RPMI7951 (cell line): ENCODE measurements around the gene PIK3R3. TPM values are rescaled to one million over a fixed set of nuclear protein-coding genes. Genes with fewer than 3 reads are reported as not detected.

ENCODE experiments used
- DNase-seq: peaks from one replicate; pipeline ENCODE4 v3.0.0-alpha.2; 2012; ENCODE audit warnings: low read depth
- total RNA-seq: library from RNA; depleted of rRNA; stranded (reverse); fragments of >200 nt; shearing (Covaris generic); gene quantifications from 2 replicates; pipeline ENCODE4 v1.2.3, GENCODE V29; 2014

Gene PIK3R3
- total RNA-seq, 1 experiment from 2014 or later = 10.5 TPM

DNA sequence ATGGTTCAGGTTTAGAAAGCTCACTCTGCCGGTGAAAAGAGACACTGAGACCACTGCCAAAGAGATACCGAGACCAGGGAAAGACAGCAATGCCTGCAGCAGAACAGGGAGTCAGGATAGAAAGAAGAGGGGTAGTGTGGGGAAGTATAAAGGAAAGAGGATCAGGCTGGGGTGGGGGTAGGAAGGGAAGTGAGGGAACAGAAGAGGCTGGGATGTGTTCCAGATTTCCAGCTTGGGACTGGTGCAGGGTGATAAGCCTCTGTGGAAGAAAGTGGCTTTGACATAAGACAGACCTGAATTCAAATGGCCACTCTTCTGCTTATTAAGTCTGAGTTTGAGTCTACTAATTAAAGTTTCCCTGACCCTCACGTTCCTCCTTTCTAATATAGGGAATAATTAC is 105.9 kb downstream of the PIK3R3 start:
- DNase-seq = no peak

DNA sequence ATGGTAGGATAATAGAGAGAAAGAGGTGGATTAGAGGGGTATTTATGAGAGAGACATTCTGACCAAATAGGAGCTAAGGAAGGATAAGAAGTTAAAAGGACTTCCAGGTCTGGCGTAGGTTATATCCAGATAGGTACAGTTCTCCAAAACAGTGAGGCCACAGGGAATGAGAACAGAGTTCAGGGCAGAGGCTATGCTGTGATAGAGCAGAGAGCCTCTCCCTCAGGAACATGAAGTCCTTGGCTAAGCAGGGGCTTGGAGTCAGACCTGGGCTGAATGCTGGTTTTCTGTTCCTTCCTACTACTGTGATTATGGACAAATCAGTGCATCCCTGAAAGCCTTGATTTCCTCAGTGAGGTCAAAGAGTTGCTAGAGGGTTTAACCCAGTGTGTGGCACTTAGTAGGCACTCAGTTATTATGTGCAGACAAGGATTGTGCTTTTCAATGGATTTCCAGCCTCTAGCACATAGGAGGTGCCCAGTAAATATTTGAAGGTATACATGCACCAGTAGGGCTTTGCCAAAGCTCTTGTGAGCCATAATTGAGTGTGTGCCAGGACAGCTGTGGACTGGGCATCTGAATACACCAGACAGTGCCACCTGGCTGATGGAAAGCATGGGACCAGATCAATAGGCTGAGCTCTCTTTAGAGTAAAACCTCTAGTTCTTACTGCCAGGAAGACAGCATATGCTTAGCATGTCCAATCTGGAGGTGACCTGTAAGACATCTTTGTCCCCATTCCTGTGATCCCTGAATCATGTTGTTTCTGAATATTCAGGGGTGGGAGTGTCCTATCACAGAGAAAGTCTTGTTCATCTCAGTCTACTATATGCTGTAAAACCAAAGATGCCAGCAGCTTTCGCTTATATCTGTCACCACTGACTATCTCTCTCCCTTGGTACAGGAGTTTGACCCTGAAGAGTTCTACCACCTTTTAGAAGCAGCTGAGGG is 111.1 kb downstream of the PIK3R3 start:
- DNase-seq = no peak

- no peak for DNase-seq
These were observed 112.4 kb downstream of the PIK3R3 start for GRCh38 chr1:46020010-46020409.

DNA sequence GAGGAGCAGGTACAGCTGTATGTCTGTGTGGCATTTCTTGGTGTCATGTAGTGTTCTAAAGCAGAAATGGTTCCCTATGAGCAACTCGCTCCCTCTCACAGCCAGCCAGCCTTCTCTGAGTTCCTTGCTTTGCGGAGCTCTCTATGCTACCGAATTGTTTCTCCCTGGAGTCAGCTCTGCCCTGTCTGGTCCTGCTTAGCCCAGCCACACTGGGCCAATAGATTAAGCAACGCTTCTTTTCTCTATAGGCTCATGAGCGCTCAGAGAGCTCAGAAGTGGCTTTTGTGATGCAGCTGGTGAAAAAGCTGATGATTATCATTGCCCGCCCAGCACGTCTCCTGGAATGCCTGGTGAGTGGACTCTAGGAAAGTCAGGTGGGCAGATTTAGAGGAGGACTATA is 113.1 kb downstream of the PIK3R3 start:
- DNase-seq = no peak

- no peak for DNase-seq
These were observed 114.4 kb downstream of the PIK3R3 start for GRCh38 chr1:46017876-46018503.

DNA sequence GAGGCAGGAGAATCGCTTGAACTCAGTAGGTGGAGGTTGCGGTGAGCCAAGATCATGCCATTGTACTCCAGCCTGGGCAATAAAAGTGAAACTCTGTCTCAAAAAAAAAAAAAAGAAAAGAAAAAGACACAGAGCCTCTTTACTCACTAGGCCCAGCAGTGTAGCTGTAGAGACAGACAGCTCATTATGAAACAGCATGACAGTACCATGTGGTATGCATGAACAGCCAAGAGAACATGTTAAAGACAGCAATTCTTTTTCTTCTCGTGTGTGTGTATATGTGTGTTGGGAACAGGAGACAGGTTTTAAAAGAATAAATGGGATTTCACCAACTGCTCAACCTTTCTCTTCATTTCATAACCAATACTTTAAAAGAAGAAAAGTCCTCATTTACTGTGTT is 118.8 kb downstream of the PIK3R3 start:
- DNase-seq = no peak

DNA sequence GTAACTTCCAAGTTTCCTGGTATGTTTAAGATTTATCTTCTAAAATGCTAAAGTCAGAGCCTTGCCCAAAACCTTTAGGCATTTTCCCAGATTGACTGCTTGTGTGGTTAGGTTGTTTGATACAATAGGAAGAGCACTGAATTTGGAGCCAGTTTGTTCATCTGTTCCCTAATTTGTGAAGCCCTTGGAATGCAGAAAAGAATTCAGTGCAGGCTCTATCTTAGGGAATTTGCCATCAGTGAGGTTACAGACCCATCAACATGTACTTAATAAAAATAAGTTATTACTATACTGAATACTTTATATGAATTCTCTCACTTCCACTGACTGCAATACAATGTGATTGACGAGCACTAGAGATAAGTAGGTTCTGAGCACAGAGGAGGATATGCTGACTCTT is 120.2 kb downstream of the PIK3R3 start:
- no peak for DNase-seq

DNA sequence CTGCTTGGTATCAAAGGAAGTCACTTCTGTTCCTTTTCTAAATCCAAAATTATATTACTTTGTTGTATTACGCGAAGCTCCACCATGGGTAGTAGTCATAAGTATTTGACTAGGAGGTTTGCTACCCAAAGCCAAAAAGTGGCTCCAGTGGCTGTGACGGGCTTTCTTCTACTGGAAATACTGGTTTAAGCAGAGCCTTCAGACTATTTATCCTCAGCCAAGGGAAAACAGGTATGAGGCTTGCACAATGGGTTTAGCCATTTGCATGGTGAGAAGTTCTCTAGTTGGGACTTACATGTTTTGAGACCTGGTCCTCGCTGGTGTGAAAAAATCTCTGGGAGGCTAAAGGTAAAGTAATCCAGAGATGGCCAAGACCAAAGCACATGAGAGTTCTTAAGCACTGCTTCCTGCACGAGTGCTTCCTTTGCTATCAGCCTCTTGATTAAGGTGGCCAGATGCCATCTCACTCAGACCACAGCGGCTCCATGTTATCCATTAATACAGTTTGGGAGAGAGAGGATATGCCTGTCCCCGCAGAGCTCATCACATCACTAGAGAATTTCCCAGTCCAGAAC is 121.2 kb downstream of the PIK3R3 start:
- DNase-seq = no peak

DNA sequence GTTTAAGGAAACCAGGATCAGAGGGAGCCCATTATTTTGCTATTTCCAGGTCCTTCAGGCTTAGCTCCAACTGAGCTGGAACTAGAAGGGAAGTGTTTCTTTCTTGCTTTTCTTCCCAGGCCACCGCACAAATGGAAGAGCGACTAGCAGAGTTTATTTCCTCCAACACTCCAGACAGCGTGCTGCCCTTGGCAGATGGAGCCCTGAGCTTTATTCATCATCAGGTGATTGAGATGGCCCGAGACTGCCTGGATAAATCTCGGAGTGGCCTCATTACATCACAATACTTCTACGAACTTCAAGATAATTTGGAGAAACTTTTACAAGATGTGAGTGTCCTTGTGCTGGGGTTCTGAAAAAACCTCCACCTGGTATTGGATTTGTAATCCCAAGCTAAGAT is 121.8 kb downstream of the PIK3R3 start:
- DNase-seq = no peak

- DNase-seq = no peak
These were observed 123.8 kb downstream of the PIK3R3 start for GRCh38 chr1:46008585-46008984.

DNA sequence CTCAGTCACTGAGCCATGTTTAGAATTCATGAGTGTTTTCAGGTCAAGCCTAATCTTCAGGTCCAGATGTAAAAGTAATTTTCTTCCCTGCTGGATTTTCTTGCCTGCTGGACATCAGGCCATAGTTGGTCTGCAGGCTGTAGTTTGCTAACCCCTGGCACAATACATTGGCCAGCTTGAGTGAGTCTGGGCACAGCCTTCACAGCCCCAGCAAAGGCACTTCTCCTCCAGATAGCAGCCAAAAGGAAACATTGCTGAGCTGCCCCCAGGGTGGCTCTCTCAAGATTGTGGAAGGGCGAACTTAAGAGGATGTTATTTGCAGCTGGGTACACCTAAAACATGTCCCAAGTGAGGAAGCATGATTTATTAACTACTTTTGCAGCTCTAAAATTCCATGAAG is 126.8 kb downstream of the PIK3R3 start:
- no peak for DNase-seq

GRCh38 chr1:46004492-46004891 is 127.9 kb downstream of the PIK3R3 start:
- DNase-seq = no peak

GRCh38 chr1:46003315-46003714 is 129.1 kb downstream of the PIK3R3 start:
- DNase-seq = no peak

- no peak for DNase-seq
These were observed 129.8 kb downstream of the PIK3R3 start for GRCh38 chr1:46002551-46003150.

DNA sequence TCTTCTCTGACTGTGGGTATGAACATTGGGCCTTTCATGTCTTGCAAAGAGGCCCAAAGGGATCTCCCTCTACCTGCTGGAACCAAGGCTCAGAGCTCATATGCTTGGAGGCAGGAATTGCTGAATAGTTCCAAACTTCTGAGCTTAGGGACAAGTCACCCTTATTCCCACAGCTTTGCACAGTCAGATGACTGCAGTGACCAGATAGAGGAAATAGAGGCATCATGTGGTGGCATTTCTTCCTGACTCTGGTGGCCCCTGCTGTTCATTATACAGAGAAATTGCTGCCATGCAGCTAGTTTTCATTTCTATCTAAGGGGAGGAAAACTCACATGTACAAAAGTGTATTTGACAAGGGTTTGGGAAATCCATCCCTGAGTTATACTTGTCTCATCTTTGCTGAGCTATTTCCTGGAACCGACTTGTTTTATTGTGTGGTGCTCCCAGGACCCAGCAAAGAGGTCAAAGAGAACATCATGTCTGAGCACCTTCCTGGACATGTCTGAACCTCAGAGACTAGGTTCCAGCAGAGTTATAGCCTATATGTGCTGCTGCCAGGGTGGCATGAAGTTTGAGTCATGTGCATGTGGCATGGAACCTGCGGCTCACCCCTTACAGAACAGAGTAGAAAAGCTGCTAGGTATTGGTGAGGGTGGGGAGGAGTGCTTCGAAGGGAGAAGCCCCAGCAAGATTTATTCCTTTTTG is 131.2 kb downstream of the PIK3R3 start:
- no peak for DNase-seq

- DNase-seq = no peak
These were observed 132.9 kb downstream of the PIK3R3 start for GRCh38 chr1:45999507-45999906.

DNA sequence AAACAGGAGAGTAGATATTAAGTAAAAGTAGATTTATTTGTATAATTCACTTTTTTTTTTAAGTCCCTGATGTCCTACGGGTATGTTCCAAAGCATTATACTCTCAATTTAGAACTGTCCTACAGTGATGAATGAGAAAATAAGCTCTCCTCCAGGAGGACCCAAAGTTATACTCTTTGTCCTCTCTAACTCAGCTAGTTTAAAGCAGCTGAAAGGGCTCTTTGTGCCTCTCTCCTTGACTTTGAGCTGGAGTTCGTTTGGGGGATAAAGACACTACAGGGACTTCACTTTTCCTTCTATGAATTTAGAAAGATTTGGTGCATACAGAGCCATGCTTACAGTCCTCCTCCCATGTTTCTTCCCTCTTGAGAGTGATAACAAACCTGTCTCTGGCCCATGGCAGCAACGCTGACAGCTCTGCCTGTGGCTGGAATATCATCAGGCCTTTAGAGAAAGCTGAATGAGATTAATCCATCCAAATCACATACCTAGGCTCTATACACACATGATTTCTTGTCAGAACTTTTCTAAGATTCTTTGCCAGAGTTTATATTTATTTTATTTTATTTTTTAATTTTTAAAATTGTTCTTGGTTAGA is 134.3 kb downstream of the PIK3R3 start:
- DNase-seq = no peak

DNA sequence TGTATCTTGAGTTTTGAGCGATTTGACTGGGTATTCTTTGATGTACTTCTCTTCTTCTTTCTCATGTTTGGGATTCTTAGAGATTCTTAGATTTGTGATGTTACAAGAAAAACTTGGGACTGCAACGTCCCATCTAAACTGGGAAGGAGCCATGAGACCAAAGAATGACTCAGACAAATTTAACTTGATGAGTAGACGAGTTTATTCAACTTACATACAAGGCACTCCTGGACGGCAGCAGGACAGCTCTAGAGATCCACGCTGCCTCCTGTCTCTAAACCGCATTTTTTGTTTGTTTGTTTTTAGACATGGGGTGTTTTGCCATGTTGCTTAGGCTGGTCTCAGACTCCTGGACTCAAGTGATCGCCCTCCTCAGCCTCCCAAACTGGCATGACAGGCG is 137.1 kb downstream of the PIK3R3 start:
- DNase-seq = peak; percentile 70

DNA sequence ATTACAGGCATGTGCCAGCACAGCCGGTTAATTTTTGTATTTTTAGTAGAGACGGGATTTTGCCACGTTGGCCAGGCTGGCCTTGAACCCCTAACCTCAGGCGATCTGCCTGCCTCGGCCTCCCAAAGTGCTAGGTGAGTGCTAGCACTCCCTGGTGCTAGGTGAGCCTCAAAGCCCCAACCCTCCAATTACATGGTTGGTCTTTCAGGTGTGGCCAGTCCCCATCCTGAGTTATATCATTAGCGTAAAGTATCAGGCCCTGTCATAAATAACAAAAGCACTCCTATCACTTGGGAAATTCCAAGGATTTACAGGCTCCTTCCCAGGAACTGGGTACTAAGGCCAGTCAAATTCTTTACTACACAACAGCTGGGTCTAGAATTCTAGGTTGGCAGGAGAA is 138.0 kb downstream of the PIK3R3 start:
- no peak for DNase-seq
